Ovary (tissue), 9 donors: ENCODE results near the gene SMCR8. TPM values are rescaled to one million over a fixed set of nuclear protein-coding genes. Genes with fewer than 3 reads are reported as not detected.

ENCODE experiments used
- DNase-seq, 5 donors: peaks; one replicate each; pipeline ENCODE4 v3.0.0-alpha.2; 2019 to 2020
- H3K27ac ChIP-seq, 2 donors: fragments of 200-600 bp; one replicate each; pipeline versions ENCODE4 v1.5.1 to v1.8.0; 2019 to 2022
- H3K27me3 ChIP-seq: fragments of 200-600 bp; one replicate; pipeline ENCODE4 v1.8.0; 2022
- H3K36me3 ChIP-seq: fragments of 200-600 bp; sonication (generic); one replicate; pipeline ENCODE4 v1.5.1; 2019
- H3K4me1 ChIP-seq: one replicate; pipeline ENCODE4 v1.8.1; 2013; ENCODE audit warnings: mild to moderate bottlenecking, moderate library complexity; ENCODE audit not compliant: insufficient read depth
- H3K4me3 ChIP-seq: fragments of 200-600 bp; sonication (generic); one replicate; pipeline ENCODE4 v1.5.1; 2017
- H3K9me3 ChIP-seq, 2 donors: fragments of 200-600 bp in 1 of 2; sonication (generic) in 1 of 2; one replicate each; pipeline versions ENCODE4 v1.5.1 to v1.8.1; 2013 to 2019; ENCODE audit warnings: mild to moderate bottlenecking in 1 of 2, moderate library complexity in 1 of 2
- CTCF ChIP-seq, 3 donors: fragments of 450-650 bp in 2 of 3; fragments of 200-600 bp in 1 of 3; IDR thresholded peaks; one replicate each; pipeline versions ENCODE4 v1.5.1 to v1.8.0; 2016 to 2022; ENCODE audit warnings: antibody characterized with exemption in 3 of 3, mild to moderate bottlenecking in 1 of 3
- EP300 ChIP-seq: sonication (generic); formaldehyde crosslinking; IDR thresholded peaks from one replicate; pipeline ENCODE4 v1.6.1; 2017; ENCODE audit warnings: antibody characterized with exemption
- POLR2A ChIP-seq: fragments of 450-650 bp; IDR thresholded peaks from one replicate; pipeline ENCODE4 v1.6.1; 2017; ENCODE audit warnings: antibody characterized with exemption, mild to moderate bottlenecking, moderate library complexity
- WGBS, 3 donors: extraction: QIAGEN DNeasy Blood & Tissue Kit in 1 of 3; methylation state at CpG; one replicate each; pipeline versions ENCODE4 v1.1.5 to v1.1.7; 2013 to 2017; 5-methylcytosine and 5-hydroxymethylcytosine counted together
- intact Hi-C, 4 donors: fragments of 100-400 bp; cut with DNase I; formaldehyde crosslinking; loops; one replicate each; pipeline versions ENCODE4 v1.11.0 to v1.15.1; 2022 to 2023
- polyA plus RNA-seq, 2 donors: library from polyadenylated mRNA; stranded (reverse); fragments of 200-250 nt in 1 of 2; fragments of 350-450 nt in 1 of 2; fragmentation: Illumina TruSeq in 1 of 2; extraction: RNeasy Lipid Tissue Mini Kit (QIAGEN cat#74804) in 1 of 2; gene quantifications; one replicate each; pipeline ENCODE4 v1.2.3, GENCODE V29; 2013 to 2014
- total RNA-seq, 7 donors: library from RNA; depleted of rRNA in 2 of 7; stranded (reverse); fragments of >200 nt in 2 of 7; fragmentation: NEBNext Ultra II Directional in 3 of 7; extraction: Animal tissue kit (Norgen Biotek cat#: 25700) in 3 of 7; gene quantifications; one replicate each; pipeline versions ENCODE4 v1.1.0 to v1.2.4, GENCODE V29; 2016 to 2023
- donor health status: DM: no; HTN: no; CAD: no; lungs with moderate emphysema.
- donor health status: DM: no; HTN: no; CAD: no.
- donor health status: Bipolar disorder and iron deficiency.
- donor health status: DM: yes; HTN: yes; CAD: no.
- donor health status: DM: no; HTN: no; CAD: no.
- donor health status: DM: yes; HTN: yes; CAD: no.

Gene SMCR8
- total and polyA plus RNA-seq, 9 donors, result 7.1 to 16.7 (median 13.8) TPM

- WGBS, 3 donors, result 7 to 22% (median 17%) methylated on average over 2 of the region's 2 CpGs
These were observed 12.0 kb downstream of the SMCR8 start for GRCh38 chr17:18327093-18327492.

GRCh38 chr17:18327556-18327955, 12.5 kb downstream of the SMCR8 start:
- Histone ChIP-seq H3K9me3 (no peaks in the 10 kb centered on the region), H3K4me1 (no peaks in the 10 kb centered on the region), H3K36me3 (no peaks in the 10 kb centered on the region), H3K4me3 (no peak overlapping the region), H3K27ac (no peak overlapping the region), H3K27me3 (no peaks in the 10 kb centered on the region)
- intact Hi-C loops, result no loop called here
- WGBS, 3 donors, result 81 to 86% (median 86%) methylated on average over 10 of the region's 10 CpGs
- no peak for DNase-seq
- no peak for TF ChIP-seq EP300
- TF ChIP-seq CTCF (IDR thresholded peaks at IDR 0.05), result no peak
- no peak for TF ChIP-seq POLR2A

More at GRCh38 chr17:18327093-18327492, 12.0 kb downstream of the SMCR8 start:
- DNase-seq, result no peak
- intact Hi-C loops, result no loop called here
- TF ChIP-seq CTCF (IDR thresholded peaks at IDR 0.05) (no peak), POLR2A (no peak), EP300 (no peak)
- no peaks in the 10 kb centered on the region for H3K4me1 ChIP-seq
- no peak overlapping the region for H3K27ac ChIP-seq
- no peaks in the 10 kb centered on the region for H3K27me3 ChIP-seq
- no peaks in the 10 kb centered on the region for H3K9me3 ChIP-seq
- H3K36me3 ChIP-seq, result no peaks in the 10 kb centered on the region
- H3K4me3 ChIP-seq, result no peak overlapping the region

- TF ChIP-seq POLR2A (no peak), EP300 (no peak), CTCF (IDR thresholded peaks at IDR 0.05) (no peak)
- 82 to 88% (median 85%) methylated on average over 9 of the region's 9 CpGs for WGBS, 3 donors
- no peak overlapping the region for H3K27ac ChIP-seq
- no peaks in the 10 kb centered on the region for H3K4me1 ChIP-seq
- H3K27me3 ChIP-seq, result no peaks in the 10 kb centered on the region
- H3K9me3 ChIP-seq, result no peaks in the 10 kb centered on the region
- intact Hi-C loops, result no loop called here
- no peaks in the 10 kb centered on the region for H3K36me3 ChIP-seq
- no peak for DNase-seq
- H3K4me3 ChIP-seq, result no peak overlapping the region
These were observed 13.6 kb downstream of the SMCR8 start for GRCh38 chr17:18328643-18329204.

GRCh38 chr17:18331879-18332278, 16.8 kb downstream of the SMCR8 start:
- no peaks in the 10 kb centered on the region for H3K9me3 ChIP-seq
- no peak overlapping the region for H3K4me3 ChIP-seq
- no peaks in the 10 kb centered on the region for H3K36me3 ChIP-seq
- intact Hi-C loops, result no loop called here
- no peaks in the 10 kb centered on the region for H3K4me1 ChIP-seq
- no peaks in the 10 kb centered on the region for H3K27me3 ChIP-seq
- 88 to 93% (median 89%) methylated on average over 9 of the region's 9 CpGs for WGBS, 3 donors
- no peak for TF ChIP-seq EP300
- TF ChIP-seq POLR2A, result no peak
- TF ChIP-seq CTCF (IDR thresholded peaks at IDR 0.05), result no peak
- H3K27ac ChIP-seq, result no peak overlapping the region
- DNase-seq, result no peak
